HG02642 (cell line): Measurements from ENCODE around the gene DGLUCY.
"Not testable (repeated sequence)": the region's sequence is repeated elsewhere in the genome, so short reads cannot be mapped to it uniquely, and the experiment has no call there.

Source experiments
- ATAC-seq: cut with Tn5 transposase; IDR thresholded peaks from one replicate; pipeline ENCODE4 v1.9.1; 2021; ENCODE audit warnings: mild to moderate bottlenecking; ENCODE audit not compliant: unreplicated experiment, poor library complexity

DGLUCY gene

DNA sequence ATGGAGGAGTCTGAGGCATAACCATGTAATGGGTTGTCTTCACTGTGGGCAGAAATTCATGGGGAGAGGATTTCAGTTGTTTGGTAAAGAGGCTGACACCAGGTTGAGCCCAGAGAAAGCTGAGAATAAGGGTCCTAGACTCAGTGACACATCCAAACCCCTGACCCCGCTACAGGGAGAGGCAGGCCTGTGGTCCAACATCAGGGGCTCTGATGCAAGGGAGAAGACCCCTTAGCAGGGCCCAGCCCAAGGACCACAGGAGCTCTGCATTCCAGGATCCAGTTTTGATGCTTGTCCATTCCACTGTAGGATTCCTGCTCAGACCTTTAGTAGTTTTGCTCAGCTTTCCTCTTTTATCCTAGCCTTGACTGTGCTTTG is 115.1 kb downstream of the DGLUCY start:
- ATAC-seq, result no peak

DNA sequence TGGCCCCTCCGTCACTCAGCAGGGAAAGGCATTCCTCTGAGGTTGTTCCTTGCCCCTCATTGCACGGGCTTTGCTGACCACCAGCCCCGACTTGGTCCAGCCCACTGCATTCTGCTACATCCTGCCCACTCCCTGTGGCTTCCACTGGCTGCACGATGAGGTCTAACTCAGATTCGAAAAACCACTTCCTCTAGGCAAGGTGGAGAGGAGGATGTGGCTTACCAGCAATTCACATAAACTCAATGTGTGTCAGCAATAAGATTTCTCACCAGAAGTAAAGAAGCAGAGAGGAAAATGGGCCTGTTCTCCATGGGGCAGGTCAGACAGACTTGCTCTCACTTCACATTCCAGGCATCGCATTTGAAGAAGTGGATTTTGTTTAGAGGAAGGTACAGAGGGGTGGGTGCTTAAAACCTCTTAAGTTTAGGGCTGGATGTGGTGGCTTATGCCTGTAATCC is 115.9 kb downstream of the DGLUCY start:
- peak; percentile 69 for ATAC-seq

GRCh38 chr14:91230397-91231035 is 116.6 kb downstream of the DGLUCY start:
- ATAC-seq, result no peak

DNA sequence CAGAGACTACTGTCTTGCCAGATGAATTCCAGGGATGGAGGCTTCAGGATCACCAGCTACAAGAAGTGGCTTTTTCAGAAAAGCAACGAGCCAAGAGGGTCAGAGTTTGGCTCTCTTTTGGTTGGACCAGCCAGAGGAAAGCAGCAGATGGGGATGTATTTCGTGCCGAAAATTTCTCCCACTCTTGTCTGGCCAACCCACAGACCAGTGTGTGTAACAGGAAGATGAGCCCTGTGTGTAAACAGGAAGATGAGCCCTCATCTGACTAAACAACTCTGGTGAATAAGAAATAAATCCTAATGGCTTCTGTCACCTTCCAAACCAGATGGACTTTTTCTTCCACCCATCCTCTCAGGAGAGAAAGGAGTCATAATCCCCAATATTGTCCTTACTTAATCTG is 117.6 kb downstream of the DGLUCY start:
- no peak for ATAC-seq

- ATAC-seq, result no peak
Observed at GRCh38 chr14:91232052-91232451, 118.2 kb downstream of the DGLUCY start.

- ATAC-seq, result no peak
Observed at GRCh38 chr14:91232603-91233002, 118.7 kb downstream of the DGLUCY start.

DNA sequence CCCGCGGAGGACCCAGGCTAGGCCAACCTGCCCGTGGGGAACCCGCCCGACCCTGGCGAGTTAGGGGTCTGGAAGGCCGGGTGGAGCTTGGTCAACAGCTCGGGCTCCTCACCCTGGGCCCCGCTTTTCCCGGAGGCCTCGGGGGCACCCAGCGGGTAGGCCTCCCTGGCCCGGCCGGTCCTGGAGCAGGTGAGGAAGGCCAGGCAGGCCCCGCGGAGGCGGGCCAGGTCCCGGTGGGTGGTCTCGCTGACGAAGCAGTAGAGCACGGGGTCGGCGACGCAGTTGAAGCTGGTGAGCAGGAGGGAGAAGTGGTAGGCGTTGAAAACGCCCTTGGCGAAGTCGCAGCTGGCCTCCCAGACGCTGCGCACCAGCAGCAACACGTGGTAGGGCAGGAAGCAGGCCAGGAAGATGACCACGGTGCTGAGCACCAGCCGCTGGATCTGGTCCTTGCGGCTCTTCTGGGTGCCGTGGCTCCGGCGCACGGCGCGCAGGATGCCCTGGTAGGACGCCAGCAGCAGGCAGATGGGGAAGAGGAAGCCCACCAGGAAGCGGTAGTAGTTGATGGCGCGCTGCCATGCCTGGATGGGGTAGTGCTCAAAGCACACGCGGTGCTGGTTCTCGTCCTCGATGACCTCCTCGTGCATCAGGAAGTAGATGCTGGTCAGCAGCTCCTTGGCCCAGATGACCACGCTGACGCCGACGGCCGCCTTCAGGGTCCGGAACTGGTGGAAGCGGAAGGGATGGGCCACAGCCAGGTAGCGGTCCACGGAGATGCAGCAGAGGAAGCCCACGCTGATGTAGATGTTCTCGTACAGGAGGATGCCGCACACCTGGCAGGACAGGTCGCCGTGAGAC is 120.3 kb downstream of the DGLUCY start:
- no peak for ATAC-seq

GRCh38 chr14:91234791-91235114 is 120.9 kb downstream of the DGLUCY start:
- no peak for ATAC-seq

DNA sequence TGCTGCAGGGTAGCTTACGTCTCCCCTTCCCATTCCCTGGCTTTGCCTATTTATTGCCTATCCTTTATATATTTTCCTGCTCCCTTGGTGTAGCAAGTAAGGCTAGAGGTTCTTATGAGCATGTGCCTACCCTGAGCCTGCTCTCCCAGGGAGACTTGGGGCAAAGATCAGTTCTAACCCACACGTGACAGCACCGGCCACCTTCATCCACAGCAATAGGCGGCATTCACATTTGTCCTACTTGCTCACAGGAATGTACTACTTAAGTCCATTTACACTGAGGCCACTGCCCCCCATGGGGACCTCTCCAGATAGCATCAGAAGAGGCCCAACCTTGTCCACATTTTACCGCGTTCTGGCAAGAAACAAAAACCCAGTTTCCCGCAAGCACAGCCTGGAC is 122.0 kb downstream of the DGLUCY start:
- no peak for ATAC-seq

DNA sequence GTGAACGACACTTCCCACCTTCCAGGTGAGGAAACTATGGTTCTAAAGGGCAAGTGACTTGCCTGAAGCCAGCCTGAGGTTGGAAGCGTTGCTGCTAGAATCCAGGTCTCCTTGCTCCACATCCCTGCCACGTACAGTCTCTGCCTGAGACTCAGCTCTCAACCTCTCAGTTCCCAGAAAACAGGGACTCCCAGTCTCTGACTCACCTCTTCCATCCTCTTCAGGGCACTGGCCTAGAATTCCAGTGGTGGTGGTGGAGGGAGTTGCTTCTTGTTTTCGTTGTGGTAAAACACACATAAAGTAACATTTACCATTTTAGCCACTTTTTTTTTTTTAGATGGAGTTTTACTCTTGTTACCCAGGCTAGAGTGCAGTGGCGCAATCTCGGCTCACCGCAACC is 123.3 kb downstream of the DGLUCY start:
- no peak for ATAC-seq

GRCh38 chr14:91238085-91238484 is 124.2 kb downstream of the DGLUCY start:
- ATAC-seq, result no peak

DNA sequence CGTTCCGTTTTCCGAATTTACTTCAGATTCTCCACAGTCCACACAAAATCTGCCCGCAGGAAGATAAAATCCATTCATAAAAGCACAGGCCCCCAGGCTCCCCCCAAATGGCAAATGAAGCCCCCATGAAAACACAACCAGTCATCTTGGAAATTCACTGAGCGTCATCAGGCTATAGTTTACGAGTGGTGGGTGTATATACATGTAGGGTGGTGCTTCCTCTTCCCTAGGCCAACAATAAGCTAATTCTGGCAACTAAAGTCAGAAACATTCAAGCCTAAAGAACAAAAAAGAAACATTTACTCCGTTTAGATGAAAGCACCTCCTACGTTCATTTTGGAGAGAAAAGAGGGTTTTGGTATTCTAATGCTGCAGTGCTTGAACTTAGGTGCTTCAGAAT is 124.8 kb downstream of the DGLUCY start:
- ATAC-seq, result no peak

DNA sequence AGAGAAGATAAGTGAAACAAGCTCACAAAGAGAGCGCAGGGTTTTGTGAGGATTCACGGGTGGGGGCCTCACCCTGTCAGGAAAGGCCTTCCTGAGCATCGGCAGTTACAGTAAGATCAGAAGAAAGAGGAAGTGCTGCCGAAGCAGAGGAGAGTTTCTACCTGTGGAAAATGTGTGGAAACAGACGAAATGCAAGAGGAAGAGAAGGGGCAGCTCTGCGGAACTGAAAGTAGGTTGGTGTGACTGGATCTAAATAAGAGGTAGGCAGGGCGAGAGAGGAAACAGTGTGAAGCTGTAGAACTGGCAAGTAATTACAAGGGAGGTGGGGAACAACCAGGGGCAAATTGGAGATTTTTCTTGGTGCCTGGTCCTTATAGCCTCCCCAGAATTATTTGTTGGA is 128.0 kb downstream of the DGLUCY start:
- peak; percentile 60 for ATAC-seq

DNA sequence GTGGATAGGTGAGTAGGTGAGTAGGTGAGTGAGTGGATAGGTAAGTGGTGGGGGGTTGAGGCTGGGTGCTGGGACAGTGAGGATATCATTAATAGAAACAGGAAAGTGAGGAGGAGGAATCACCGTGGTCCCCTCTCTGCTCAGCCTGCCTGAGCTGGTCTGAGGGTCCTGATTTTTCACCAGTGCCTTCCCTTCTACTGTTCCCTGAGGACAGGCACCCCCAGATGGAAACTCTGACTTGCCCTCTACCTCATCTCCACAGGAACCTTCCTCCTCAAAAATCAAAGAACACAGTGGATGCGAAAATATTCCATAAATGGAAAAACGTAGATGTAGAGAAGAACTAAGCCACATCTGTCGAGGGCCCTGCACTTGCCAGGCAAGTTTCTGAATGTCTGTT is 128.8 kb downstream of the DGLUCY start:
- ATAC-seq, result no peak

DNA sequence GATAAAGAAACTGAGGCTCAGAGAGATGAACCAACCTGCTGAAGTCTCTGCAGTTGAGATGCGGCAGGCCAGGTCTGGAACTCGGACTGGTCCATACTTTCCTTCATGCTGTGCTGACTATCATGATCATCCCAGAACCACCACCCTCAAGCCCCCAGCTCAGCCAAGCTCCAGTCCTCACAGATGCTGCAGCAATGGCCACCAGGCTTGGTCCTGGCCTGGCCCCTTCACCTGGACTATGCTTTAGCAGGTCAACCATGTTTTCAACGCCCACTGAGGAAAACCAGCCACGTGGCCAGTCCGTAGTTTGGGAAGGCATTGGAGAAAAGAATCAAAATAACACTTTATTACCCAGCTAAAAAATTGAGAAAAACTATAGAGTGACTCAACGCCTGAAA is 129.2 kb downstream of the DGLUCY start:
- ATAC-seq, result no peak

- no peak for ATAC-seq
Observed at GRCh38 chr14:91244501-91244901, 130.6 kb downstream of the DGLUCY start, which contains the start of gene GPR68. Gene GPR68 (minus strand): TSS chr14:91244704. CDS start chr14:91235050, 9,654 bp downstream.

- ATAC-seq, result no peak
Observed at GRCh38 chr14:91245029-91245428, 131.2 kb downstream of the DGLUCY start.

DNA sequence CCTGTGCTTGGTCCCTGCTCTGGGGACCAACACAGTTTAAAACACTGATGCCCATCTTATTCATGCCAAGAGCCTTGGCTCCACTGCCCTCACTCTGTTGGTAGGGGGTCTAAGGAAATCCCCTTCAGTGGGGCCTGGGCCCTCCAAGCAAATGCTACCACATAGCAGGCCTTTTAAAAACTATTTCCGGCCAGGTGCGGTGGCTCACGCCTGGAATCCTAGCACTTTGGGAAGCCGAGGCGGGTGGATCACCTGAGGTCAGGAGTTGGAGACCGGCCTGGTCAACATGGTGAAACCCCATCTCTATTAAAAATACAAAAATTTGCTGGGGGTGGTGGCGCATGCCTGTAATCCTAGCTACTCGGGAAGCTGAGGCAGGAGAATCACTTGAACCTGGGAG is 131.7 kb downstream of the DGLUCY start:
- ATAC-seq, result not testable (repeated sequence)

- no peak for ATAC-seq
Observed at GRCh38 chr14:91246051-91246852, 132.4 kb downstream of the DGLUCY start.

GRCh38 chr14:91249841-91250616 is 136.2 kb downstream of the DGLUCY start:
- ATAC-seq, result peak; percentile 87
